ENCODE results near the gene RAB40C. TPM values are rescaled to one million over a fixed set of nuclear protein-coding genes. Genes with fewer than 3 reads are reported as not detected.

Gene RAB40C
- total RNA-seq, 1 donor from 2014 or later: 13.1 TPM

DNA sequence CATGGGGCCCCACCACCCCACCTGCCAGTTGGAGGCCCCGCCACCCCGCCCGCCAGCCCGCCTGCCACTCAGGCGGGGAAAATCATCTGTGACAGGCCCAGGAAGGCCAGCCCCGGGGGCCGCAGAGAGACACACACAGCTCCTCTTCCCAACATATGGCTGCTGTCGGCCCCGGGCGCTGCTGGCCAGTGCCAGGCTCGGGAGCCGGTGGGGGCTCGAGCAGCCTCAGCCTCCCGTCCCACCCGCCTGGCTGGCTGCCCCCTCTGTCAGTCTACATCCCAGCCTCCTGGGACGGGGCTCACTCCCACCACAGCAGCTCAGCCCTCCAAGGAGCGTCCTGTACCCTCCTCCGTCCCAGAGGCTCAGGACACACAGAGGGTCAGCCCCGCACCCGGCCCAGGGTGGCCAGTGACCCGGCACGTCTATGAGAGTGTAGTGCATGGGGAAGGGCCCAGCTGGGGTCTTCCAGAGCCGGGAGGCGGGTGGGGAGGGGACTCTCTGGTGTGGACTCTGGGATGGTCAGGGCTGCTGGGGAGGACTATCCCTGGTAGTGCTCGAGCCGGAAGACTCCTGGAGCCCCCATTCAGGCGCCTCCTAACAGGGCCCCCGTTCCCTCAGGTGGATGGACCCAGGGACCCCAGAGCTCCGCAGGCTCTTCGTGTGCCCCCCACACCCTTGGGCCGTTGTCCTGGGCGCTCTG lies 33.2 kb upstream of the RAB40C start:
- Mint-ChIP-seq H3K9me3 (no peaks in the 10 kb centered on the region), H3K36me3 (ENCODE audit: low read depth) (peaks cover 3% of the 10 kb centered on the region), H3K27me3 (peaks cover 4% of the 10 kb centered on the region), H3K4me3 (no peak overlapping the region), H3K4me1 (peaks cover 2% of the 10 kb centered on the region), H3K27ac (no peak overlapping the region)
- intact Hi-C loops (cut with micrococcal nuclease): no loop called here
- DNase-seq: no peak
- ATAC-seq (ENCODE audit: low read depth): no peak
- CTCF ChIA-PET: no interaction called here
- POLR2A ChIA-PET: no interaction called here
- TF ChIP-seq, protein P1, sequence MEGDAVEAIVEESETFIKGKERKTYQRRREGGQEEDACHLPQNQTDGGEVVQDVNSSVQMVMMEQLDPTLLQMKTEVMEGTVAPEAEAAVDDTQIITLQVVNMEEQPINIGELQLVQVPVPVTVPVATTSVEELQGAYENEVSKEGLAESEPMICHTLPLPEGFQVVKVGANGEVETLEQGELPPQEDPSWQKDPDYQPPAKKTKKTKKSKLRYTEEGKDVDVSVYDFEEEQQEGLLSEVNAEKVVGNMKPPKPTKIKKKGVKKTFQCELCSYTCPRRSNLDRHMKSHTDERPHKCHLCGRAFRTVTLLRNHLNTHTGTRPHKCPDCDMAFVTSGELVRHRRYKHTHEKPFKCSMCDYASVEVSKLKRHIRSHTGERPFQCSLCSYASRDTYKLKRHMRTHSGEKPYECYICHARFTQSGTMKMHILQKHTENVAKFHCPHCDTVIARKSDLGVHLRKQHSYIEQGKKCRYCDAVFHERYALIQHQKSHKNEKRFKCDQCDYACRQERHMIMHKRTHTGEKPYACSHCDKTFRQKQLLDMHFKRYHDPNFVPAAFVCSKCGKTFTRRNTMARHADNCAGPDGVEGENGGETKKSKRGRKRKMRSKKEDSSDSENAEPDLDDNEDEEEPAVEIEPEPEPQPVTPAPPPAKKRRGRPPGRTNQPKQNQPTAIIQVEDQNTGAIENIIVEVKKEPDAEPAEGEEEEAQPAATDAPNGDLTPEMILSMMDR (IDR thresholded peaks at IDR 0.05): no peak

DNA sequence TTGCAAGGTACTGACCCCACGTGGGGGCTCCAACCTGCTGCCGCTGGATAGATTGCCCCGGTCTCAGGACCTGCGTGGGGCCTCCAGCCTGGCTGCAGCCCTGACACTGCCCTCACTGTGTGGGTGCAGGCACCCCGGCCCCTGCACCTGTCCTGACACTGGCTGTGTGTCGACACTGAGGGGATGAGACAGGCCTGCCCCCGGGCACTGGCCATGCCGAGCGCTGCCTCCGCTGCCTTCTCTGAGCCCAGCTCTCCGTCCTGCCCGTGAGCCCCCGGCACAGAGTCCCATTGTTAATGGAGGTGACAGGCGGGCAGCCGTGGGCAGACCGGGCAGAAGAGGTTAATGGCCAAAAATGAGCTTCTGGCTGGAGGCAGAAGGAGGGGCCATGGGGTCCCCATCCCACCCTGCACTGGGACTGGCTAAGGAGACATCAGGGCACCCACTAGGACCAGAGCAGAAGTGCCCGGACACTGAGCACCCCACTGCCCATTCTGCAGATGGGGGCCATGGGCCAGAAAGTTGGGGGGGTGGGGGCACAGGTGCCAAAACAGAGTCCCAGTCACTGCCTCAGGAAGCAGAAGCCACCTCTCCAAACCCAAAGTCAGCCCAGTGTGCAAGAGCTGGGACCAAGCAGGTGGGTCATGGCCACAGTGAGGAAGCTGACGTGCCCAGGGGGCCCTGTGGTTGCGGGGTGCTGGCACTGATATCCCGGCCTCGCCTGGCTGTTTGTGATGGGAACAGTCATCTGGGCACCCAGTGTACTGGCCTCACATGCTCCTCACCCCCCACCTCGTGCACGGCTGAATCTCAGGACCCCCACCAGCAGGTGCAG lies 32.2 kb upstream of the RAB40C start:
- intact Hi-C loops (cut with micrococcal nuclease): no loop called here
- CTCF ChIA-PET: no interaction called here
- DNase-seq (no peak), ATAC-seq (ENCODE audit: low read depth) (no peak)
- Mint-ChIP-seq H3K9me3 (no peaks in the 10 kb centered on the region), H3K4me1 (peaks cover 2% of the 10 kb centered on the region), H3K27me3 (peaks cover 9% of the 10 kb centered on the region), H3K36me3 (ENCODE audit: low read depth) (peaks cover 3% of the 10 kb centered on the region), H3K27ac (no peak overlapping the region), H3K4me3 (no peak overlapping the region)
- POLR2A ChIA-PET: interaction anchor here (0.5 kb wide), 1 partner anchor 324 kb away, joined by 5 read pairs; no protein-coding TSS in a partner anchor
- TF ChIP-seq, protein P1 (IDR thresholded peaks at IDR 0.05): no peak

DNA sequence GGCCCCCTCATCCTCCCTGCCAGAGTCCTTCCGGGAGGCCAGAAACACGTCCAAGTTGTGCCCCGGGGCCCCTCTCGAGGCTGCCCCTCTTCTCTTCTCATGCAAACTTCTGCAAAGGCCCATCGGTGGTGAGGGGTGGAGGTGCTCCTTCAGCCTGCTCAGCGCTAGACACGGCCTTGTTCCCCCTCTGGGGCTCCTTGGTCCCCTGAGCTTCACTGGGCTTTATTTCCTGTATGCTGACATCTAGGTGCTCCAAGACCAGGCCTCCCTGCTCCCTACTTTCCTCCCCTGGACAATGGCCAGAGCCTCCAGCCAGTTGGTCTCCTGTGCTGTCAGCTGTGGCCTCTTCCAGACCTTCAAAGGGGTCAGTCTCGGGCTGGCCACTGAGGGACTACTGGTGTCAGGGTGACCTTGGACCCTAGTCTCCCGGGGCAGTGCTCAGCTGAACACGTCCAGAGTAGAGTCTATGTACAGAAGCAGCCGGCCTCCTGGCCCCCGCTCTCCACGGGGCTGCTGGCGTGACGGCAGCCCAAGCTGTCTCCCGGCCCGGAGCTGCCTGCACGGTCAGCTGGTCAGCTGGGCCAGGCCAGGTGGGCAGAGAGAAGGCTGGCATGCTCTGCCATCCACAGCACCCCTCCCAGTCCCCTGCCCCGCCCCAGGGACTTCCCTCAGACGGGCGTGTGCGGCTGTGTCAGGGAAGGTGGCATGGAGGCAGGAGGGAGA lies 31.4 kb upstream of the RAB40C start:
- Mint-ChIP-seq H3K9me3 (no peaks in the 10 kb centered on the region), H3K27ac (no peak overlapping the region), H3K36me3 (ENCODE audit: low read depth) (peaks cover 3% of the 10 kb centered on the region), H3K4me3 (no peak overlapping the region), H3K27me3 (peaks cover 10% of the 10 kb centered on the region), H3K4me1 (peaks cover 2% of the 10 kb centered on the region)
- ATAC-seq (ENCODE audit: low read depth) (no peak), DNase-seq (no peak)
- TF ChIP-seq, protein P1 (IDR thresholded peaks at IDR 0.05): no peak
- CTCF ChIA-PET: no interaction called here
- intact Hi-C loops (cut with micrococcal nuclease): no loop called here
- POLR2A ChIA-PET: no interaction called here

DNA sequence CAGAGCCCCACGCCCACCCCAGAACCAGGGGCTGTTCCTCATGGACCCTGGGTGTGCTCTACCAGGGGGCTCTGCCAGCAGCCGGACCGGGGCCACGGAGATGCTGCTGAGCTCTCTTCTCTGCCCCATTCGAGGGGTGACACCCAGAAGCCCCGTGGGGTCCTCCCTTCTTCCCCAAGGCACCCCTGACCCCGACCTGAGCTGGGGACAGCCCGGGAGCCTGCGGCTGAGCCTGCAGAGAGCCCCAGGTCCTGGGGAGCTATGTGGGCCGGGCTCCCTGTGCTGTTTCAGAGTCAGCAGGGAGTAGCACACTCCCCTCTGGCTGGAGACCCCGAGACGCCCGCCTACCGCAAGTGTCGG lies 30.9 kb upstream of the RAB40C start:
- no peaks in the 10 kb centered on the region for H3K9me3 Mint-ChIP-seq
- peaks cover 3% of the 10 kb centered on the region for H3K36me3 Mint-ChIP-seq (ENCODE audit: low read depth)
- ChIA-PET CTCF (no interaction called here), POLR2A (no interaction called here)
- ATAC-seq (ENCODE audit: low read depth) (no peak), DNase-seq (no peak)
- no peak overlapping the region for H3K27ac Mint-ChIP-seq
- no peak overlapping the region for H3K4me3 Mint-ChIP-seq
- H3K27me3 Mint-ChIP-seq: peaks cover 10% of the 10 kb centered on the region
- H3K4me1 Mint-ChIP-seq: peaks cover 2% of the 10 kb centered on the region
- TF ChIP-seq, protein P1 (IDR thresholded peaks at IDR 0.05): no peak
- intact Hi-C loops (cut with micrococcal nuclease): no loop called here
